HEK293 (cell line): Measurements from ENCODE around the gene IPCEF1.

Experiments used
- CTCF ChIP-seq: fragments of 450-650 bp; formaldehyde crosslinking; IDR thresholded peaks from 2 replicates; pipeline ENCODE4 v1.5.1; 2016; ENCODE audit warnings: missing biosample characterization, missing genetic modification characterization
- ZNF221 ChIP-seq: fragments of 450-650 bp; formaldehyde crosslinking; IDR thresholded peaks from 2 replicates; pipeline ENCODE4 v1.5.1; 2017; ENCODE audit warnings: missing biosample characterization, missing genetic modification characterization, borderline replicate concordance

- TF ChIP-seq CTCF (tag by site-specific recombination) (no peak), ZNF221 (tag by site-specific recombination) (no peak)
Observed at GRCh38 chr6:154386848-154387717, 30.5 kb upstream of the IPCEF1 start.
